GM18499 (cell line): ENCODE data around the gene MEAF6.

Source experiments
- ATAC-seq: cut with Tn5 transposase; IDR thresholded peaks from one replicate; pipeline ENCODE4 v1.9.1; 2021; ENCODE audit warnings: moderate number of reproducible peaks; ENCODE audit not compliant: insufficient read depth, unreplicated experiment

MEAF6 gene

GRCh38 chr1:37448185-37448584 lies 66.4 kb downstream of the MEAF6 start:
- no peak for ATAC-seq

- no peak for ATAC-seq
These were observed 67.7 kb downstream of the MEAF6 start for GRCh38 chr1:37446874-37447273.

- no peak for ATAC-seq
These were observed 71.9 kb downstream of the MEAF6 start for GRCh38 chr1:37442644-37443043.
